B cell (primary cell): Measurements from ENCODE around the gene TSC22D2. TPM values are rescaled to one million over a fixed set of nuclear protein-coding genes. Genes with fewer than 3 reads are reported as not detected.

ENCODE experiments used
- ATAC-seq: fragments of 200-7000 bp; cut with Tn5 transposase; one replicate; pipeline ENCODE4 v1.10.0; 2021; ENCODE audit warnings: low read depth, mild to moderate bottlenecking, moderate number of reproducible peaks, moderate library complexity
- CTCF ChIA-PET: fragments of 350-600 bp; sonication (Branson Sonifier 250); formaldehyde crosslinking; loops from one replicate; lab custom pipeline; 2021; ENCODE audit warnings: antibody characterized with exemption, inconsistent platforms; lab: Charles Lee
- POLR2A ChIA-PET: fragments of 350-600 bp; sonication (Branson Sonifier 250); formaldehyde crosslinking; loops from one replicate; lab custom pipeline; 2021; ENCODE audit warnings: antibody characterized with exemption; lab: Charles Lee
- DNase-seq: peaks from one replicate; pipeline ENCODE4 v3.0.0; 2013
- H2AFZ ChIP-seq: 2 replicates; pipeline ENCODE4 v1.6.1; 2012; ENCODE audit warnings: mild to moderate bottlenecking, low read depth, low read length; ENCODE audit not compliant: insufficient read depth, poor library complexity, severe bottlenecking
- H3K27ac ChIP-seq, 2 donors: 1 replicate in 1 of 2; 2 replicates in 1 of 2; pipeline ENCODE4 v1.5.1; 2012 to 2013; ENCODE audit warnings: low read length in 2 of 2, mild to moderate bottlenecking in 2 of 2, moderate library complexity in 1 of 2
- H3K27me3 ChIP-seq, 4 experiments: fragments of 200-600 bp in 1 of 4; sonication (generic) in 1 of 4; replicated peaks in 1 of 4; 1 replicate in 2 of 4; 2 replicates in 2 of 4; pipeline versions ENCODE4 v1.6.1 to v1.7.0; 2013 to 2016; ENCODE audit warnings: low read length in 3 of 4, mild to moderate bottlenecking in 2 of 4, mixed read lengths in 1 of 4, moderate library complexity in 1 of 4; ENCODE audit not compliant: insufficient read depth in 4 of 4, control insufficient read depth in 3 of 4; ENCODE audit errors: control extremely low read depth in 1 of 4
- H3K36me3 ChIP-seq, 2 experiments: replicated peaks in 1 of 2; 1 replicate in 1 of 2; 2 replicates in 1 of 2; pipeline versions ENCODE4 v1.6.1 to v1.7.1; 2013; ENCODE audit warnings: low read length in 1 of 2; ENCODE audit not compliant: insufficient read depth in 2 of 2, control insufficient read depth in 1 of 2; ENCODE audit errors: control extremely low read depth in 1 of 2, extremely low read depth in 1 of 2
- H3K4me1 ChIP-seq, 2 donors: fragments of 200-600 bp in 1 of 2; sonication (generic) in 1 of 2; 1 replicate in 1 of 2; 2 replicates in 1 of 2; pipeline versions ENCODE4 v1.5.1 to v1.6.1; 2013 to 2017; ENCODE audit warnings: low read length in 2 of 2; ENCODE audit not compliant: control insufficient read depth in 2 of 2, insufficient read depth in 2 of 2
- H3K4me2 ChIP-seq: replicated peaks from 2 replicates; pipeline ENCODE3; 2012; ENCODE audit warnings: mild to moderate bottlenecking, low read depth, low read length; ENCODE audit not compliant: poor library complexity, severe bottlenecking
- H3K4me3 ChIP-seq, 5 experiments: fragments of 200-600 bp in 1 of 5; sonication (generic) in 1 of 5; 1 replicate in 3 of 5; 2 replicates in 2 of 5; pipeline versions ENCODE4 v1.5.1 to v1.7.0; 2011 to 2016; ENCODE audit warnings: low read length in 4 of 5, mild to moderate bottlenecking in 4 of 5, low read depth in 2 of 5, control low read depth in 1 of 5, moderate library complexity in 1 of 5; ENCODE audit not compliant: insufficient read depth in 1 of 5; ENCODE audit errors: control extremely low read depth in 1 of 5, extremely low read depth in 1 of 5
- H3K79me2 ChIP-seq: fragments of 200-600 bp; sonication (generic); one replicate; pipeline ENCODE4 v1.6.0; 2016; ENCODE audit warnings: low read length; ENCODE audit not compliant: control insufficient read depth, insufficient read depth
- H3K9ac ChIP-seq: fragments of 200-600 bp; sonication (generic); 2 replicates; pipeline ENCODE4 v1.6.1; 2017; ENCODE audit warnings: mild to moderate bottlenecking, low read length, moderate library complexity
- H3K9me3 ChIP-seq, 3 donors: one replicate each; pipeline versions ENCODE4 v1.6.1 to v1.7.1; 2013; ENCODE audit warnings: low read length in 2 of 3; ENCODE audit not compliant: control insufficient read depth in 2 of 3, insufficient read depth in 1 of 3; ENCODE audit errors: control extremely low read depth in 1 of 3
- H4K20me1 ChIP-seq: 2 replicates; pipeline ENCODE4 v1.6.0; 2012; ENCODE audit warnings: mild to moderate bottlenecking, low read length; ENCODE audit not compliant: insufficient read depth, control insufficient read depth, poor library complexity, severe bottlenecking
- H3K27ac Mint-ChIP-seq: one replicate; pipeline ENCODE4 v1.8.0; 2021; ENCODE audit warnings: mixed read lengths
- H3K27me3 Mint-ChIP-seq: one replicate; pipeline ENCODE4 v1.8.0; 2021; ENCODE audit warnings: mixed read lengths
- H3K4me1 Mint-ChIP-seq: one replicate; pipeline ENCODE4 v1.8.0; 2021; ENCODE audit warnings: mixed read lengths
- H3K4me3 Mint-ChIP-seq: one replicate; pipeline ENCODE4 v1.8.0; 2021; ENCODE audit warnings: mixed read lengths
- H3K9me3 Mint-ChIP-seq: one replicate; pipeline ENCODE4 v1.8.0; 2022; ENCODE audit warnings: mixed read lengths; ENCODE audit not compliant: insufficient read depth
- CTCF ChIP-seq: fragments of 200-600 bp; IDR thresholded peaks from one replicate; pipeline ENCODE4 v1.8.0; 2022; ENCODE audit warnings: antibody characterized with exemption, mild to moderate bottlenecking
- EZH2 ChIP-seq: IDR thresholded peaks from 2 replicates; pipeline ENCODE4 v1.6.1; 2012; ENCODE audit warnings: borderline replicate concordance, low read depth, mild to moderate bottlenecking, moderate library complexity, low read length; ENCODE audit not compliant: insufficient read depth, poor library complexity, severe bottlenecking
- WGBS: methylation state at CpG from one replicate; pipeline ENCODE4 v1.1.5; 2013; ENCODE audit warnings: missing lambda C conversion rate; ENCODE audit not compliant: insufficient coverage; 5-methylcytosine and 5-hydroxymethylcytosine counted together
- intact Hi-C: fragments of 100-400 bp; cut with micrococcal nuclease; formaldehyde crosslinking; loops from one replicate; pipeline ENCODE4 v1.10.0; 2022
- polyA plus RNA-seq: library from polyadenylated mRNA; depleted of rRNA; stranded (reverse); fragments of >200 nt; gene quantifications from 2 replicates; pipeline ENCODE4 v1.2.3, GENCODE V29; 2012
- total RNA-seq, 2 donors: library from RNA; stranded (reverse); fragments of 120-200 nt in 1 of 2; gene quantifications; 1 replicate in 1 of 2; 2 replicates in 1 of 2; pipeline versions ENCODE4 v1.2.3 to v1.2.4, GENCODE V29; 2013 to 2022

The TSC22D2 gene
- total and polyA plus RNA-seq, 2 donors (not counting 1 experiment from before 2014, with no cell fraction given), result 17.2 to 45.9 TPM

- no peak for TF ChIP-seq EZH2
- TF ChIP-seq CTCF, result no peak
- Histone ChIP-seq H4K20me1 (no peaks in the 10 kb centered on the region), H3K4me3 (no peak overlapping the region), H3K4me2 (no peak overlapping the region), H3K9me3 (no peaks in the 10 kb centered on the region), H3K36me3 (peaks cover 0 to 3% of the 10 kb centered on the region in 2 experiments), H2AFZ (no peak overlapping the region), H3K27ac (no peak overlapping the region), H3K4me1 (no peaks in the 10 kb centered on the region), H3K9ac (no peak overlapping the region), H3K79me2 (no peaks in the 10 kb centered on the region), H3K27me3 (no peaks in the 10 kb centered on the region)
- ChIA-PET CTCF (no interaction called here), POLR2A (no interaction called here)
- 100% methylated on average over 1 of the region's 1 CpG for WGBS
- no peak overlapping the region for H3K4me3 Mint-ChIP-seq
- no peaks in the 10 kb centered on the region for H3K4me1 Mint-ChIP-seq
- intact Hi-C loops, result no loop called here
- no peak for DNase-seq
- H3K27me3 Mint-ChIP-seq, result no peaks in the 10 kb centered on the region
- no peak for ATAC-seq
- no peaks in the 10 kb centered on the region for H3K9me3 Mint-ChIP-seq
- H3K27ac Mint-ChIP-seq, result no peak overlapping the region
These were observed 59.3 kb downstream of the TSC22D2 start for GRCh38 chr3:150467381-150467780.

- H3K4me3 ChIP-seq, result no peak overlapping the region
- no peaks in the 10 kb centered on the region for H3K9me3 Mint-ChIP-seq
- no peak overlapping the region for H3K27ac Mint-ChIP-seq
- H3K9me3 ChIP-seq, result peaks cover 0 to 4% (median 0%) of the 10 kb centered on the region in 3 donors
- ChIA-PET POLR2A (no interaction called here), CTCF (interaction anchor here (0.5 to 2.2 kb wide), 2 partner anchors 12 to 26 kb away, joined by 3 to 6 read pairs; no protein-coding TSS in a partner anchor)
- no peak overlapping the region for H3K9ac ChIP-seq
- TF ChIP-seq CTCF (no peak), EZH2 (no peak)
- no peak overlapping the region for H3K4me3 Mint-ChIP-seq
- WGBS, result 100% methylated on average over 3 of the region's 15 CpGs
- H3K27me3 Mint-ChIP-seq, result no peaks in the 10 kb centered on the region
- H2AFZ ChIP-seq, result no peak overlapping the region
- H3K36me3 ChIP-seq, result no peaks in the 10 kb centered on the region
- no peaks in the 10 kb centered on the region for H3K79me2 ChIP-seq
- ATAC-seq (no peak), DNase-seq (no peak)
- no peak overlapping the region for H3K4me2 ChIP-seq
- no peaks in the 10 kb centered on the region for H3K27me3 ChIP-seq
- H3K27ac ChIP-seq, result no peak overlapping the region
- intact Hi-C loops, result no loop called here
- no peaks in the 10 kb centered on the region for H4K20me1 ChIP-seq
- no peaks in the 10 kb centered on the region for H3K4me1 ChIP-seq
- no peaks in the 10 kb centered on the region for H3K4me1 Mint-ChIP-seq
These were observed 61.2 kb downstream of the TSC22D2 start for GRCh38 chr3:150469031-150469930.
